AG09319 (cell line): ENCODE measurements around the gene PTPRB.

ENCODE experiments used
- DNase-seq: peaks from one replicate; pipeline ENCODE4 v3.0.0-alpha.2; 2010; ENCODE audit warnings: low read depth; ENCODE audit errors: extremely low read depth
- CTCF ChIP-seq: IDR thresholded peaks from 2 replicates; pipeline ENCODE4 v1.5.1; 2011; ENCODE audit warnings: low read depth, mild to moderate bottlenecking, inconsistent platforms, low read length, moderate library complexity

PTPRB gene

DNA sequence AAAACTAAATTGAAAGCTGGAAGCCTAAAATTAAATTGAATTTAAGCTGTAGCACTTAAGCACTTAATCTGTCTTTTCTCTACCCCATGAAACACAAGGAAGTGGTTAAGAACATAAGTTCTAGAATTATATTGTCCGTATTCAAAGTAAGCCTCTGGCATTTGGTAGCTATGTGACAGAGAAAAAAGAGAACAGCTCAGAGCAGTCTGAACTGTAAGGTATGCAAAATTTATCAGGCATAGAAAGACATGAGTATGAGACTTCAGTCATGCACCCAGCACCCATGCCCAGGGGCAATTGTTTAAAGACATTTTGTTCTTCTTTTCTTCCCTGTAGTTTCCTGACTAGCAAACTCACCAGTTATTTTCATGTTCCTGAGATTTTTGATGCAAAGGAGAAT is 154.5 kb downstream of the PTPRB start:
- TF ChIP-seq CTCF = no peak
- no peak for DNase-seq

DNA sequence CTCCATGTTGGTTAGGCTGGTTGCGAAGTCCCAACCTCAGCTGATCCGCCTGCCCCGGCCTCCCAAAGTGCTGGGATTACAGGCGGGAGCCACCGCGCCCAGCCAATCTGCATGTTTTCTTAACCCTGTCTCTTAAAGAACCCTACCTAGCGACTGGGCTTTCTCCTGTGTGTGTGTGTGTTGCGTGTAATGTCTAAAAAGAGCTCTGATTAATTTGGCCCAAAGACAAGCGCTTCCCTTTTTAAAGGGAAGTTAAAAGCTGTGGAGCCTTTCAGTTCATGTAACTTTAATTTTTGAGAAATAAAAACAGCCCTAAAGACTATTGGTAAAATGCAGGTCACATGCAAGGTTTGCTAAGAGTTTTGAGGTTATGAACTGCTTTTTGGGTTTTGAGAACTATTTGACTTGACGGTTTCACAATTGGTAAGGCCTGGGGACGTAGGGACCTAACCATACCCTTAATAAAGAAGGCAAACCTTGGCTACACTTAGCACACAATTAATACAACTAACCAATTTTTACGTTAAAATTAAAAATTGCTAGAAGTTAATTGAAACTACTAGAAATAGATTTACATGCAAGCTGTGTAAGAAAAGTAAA is 167.9 kb downstream of the PTPRB start:
- no peak for DNase-seq
- no peak for TF ChIP-seq CTCF

GRCh38 chr12:70468741-70469140 is 168.5 kb downstream of the PTPRB start:
- no peak for TF ChIP-seq CTCF
- DNase-seq = no peak

DNA sequence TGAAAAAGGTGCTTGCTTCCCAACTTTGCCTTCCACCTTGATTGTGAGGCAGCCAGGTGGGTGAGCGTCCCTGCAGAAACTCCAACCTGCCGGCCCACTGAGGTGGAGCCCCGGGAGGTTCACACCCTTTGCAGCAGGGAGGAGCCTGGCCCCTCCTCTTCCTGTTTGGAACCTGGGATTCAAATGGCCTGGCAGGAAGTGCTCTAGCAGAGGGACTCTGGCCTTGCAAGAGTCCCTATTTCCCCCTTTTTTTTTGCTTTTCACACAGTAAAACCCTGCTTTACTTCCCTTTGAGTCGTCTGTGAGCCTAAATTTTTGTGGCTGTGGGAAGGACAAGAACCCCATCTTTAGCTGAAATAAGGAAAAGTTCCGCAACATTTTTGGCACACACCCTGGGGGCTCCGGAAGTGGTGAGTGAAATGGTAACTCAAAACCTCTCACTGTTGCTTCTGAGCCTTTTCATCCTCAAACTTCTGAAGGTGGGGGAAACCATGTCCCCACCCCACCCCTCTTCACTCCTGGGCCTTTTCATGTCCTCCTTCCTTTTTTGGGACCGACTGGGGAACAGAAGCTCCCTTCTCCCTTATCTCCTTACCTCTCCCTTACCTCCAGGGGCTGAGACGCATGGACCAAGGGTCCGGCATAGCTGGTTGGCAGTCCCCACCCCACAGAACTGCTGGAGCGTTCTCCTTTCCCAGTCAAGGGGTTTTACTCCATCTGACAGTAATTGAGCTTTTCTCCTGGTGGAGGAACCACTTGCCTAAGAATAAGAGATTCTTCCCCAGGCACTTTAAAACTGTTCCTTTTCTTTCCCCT is 169.1 kb downstream of the PTPRB start:
- DNase-seq = no peak
- no peak for TF ChIP-seq CTCF

- no peak for DNase-seq
Observed at GRCh38 chr12:70467476-70467875, 169.8 kb downstream of the PTPRB start.

DNA sequence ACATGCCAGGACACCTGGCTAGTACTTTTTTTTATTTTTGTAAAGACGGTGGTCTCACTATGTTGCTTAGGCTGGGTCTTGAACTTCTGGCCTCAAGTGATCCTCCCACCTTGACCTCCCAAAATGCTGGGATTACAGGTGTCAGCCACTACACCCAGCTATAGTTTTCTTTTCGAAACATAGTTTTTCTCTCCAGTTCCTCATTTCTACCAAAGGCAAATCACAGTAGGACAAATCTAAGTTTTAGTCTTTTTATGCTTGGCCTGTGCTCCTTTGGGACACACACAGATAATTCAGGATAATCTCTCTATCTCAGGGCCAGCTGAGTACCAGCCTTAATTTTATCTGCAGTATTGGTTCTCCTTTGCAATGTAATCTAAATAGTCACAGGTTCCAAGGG is 170.5 kb downstream of the PTPRB start:
- no peak for DNase-seq
- TF ChIP-seq CTCF = no peak

More at GRCh38 chr12:70467476-70467875, 169.8 kb downstream of the PTPRB start:
- no peak for TF ChIP-seq CTCF
